RPMI8226 (cell line): ENCODE data around the gene SLC46A3.
"Not testable (repeated sequence)": the region's sequence is repeated elsewhere in the genome, so short reads cannot be mapped to it uniquely, and the experiment has no call there.

Experiments used
- DNase-seq: peaks from one replicate; pipeline ENCODE4 v3.0.0-alpha.2; 2015

Gene SLC46A3

DNA sequence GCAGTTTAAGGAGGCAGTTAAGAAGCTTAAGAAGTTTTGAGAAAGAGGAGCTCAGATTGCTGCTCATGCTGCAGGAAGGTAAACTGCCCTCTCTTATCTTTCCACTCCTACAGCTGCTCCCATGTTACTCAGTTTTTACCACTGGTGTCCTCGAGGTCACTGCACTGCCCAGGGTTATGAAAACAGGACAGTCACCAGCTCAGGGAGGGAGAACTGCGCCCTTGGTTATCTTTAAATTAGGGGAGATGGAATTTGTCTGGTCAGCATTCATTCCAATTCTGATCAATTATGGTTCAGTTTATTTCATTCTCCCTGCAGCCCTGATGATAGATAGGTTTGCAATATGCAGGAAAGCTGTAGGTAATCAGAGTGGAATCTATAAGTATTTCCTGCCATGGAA, 10.8 kb upstream of the SLC46A3 start:
- no peak for DNase-seq

- no peak for DNase-seq
These were observed 9.9 kb upstream of the SLC46A3 start for GRCh38 chr13:28728642-28729041.

DNA sequence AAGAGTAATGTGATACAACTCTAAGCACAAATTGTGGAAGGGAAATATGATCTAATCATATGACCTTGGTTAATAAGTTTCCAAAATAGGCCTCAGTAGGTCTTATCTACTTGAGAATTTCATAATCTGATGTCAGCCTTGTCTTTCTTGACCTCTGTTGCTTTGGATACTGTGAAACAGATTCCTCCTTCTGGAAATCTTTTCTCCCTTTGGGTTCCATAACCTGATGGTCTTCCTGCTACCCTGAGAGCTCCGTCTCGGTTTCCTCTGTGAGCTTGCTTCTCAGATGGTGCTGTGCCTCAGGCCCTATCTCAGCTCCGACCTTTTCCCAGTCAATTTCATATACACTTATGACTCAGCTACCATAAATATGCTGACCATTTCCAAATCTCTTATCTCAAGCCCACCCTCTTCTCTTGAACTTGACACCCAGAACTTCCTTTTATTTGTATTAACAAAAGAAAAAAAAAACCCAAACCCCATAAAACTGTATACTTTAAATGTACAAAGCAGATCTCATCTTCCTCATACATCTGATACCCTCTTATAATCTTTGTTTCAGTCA, 6.4 kb upstream of the SLC46A3 start:
- no peak for DNase-seq

- DNase-seq: no peak
These were observed 5.0 kb upstream of the SLC46A3 start for GRCh38 chr13:28723806-28724205.

GRCh38 chr13:28719227-28720055, 671 bp upstream of the SLC46A3 start:
- no peak for DNase-seq

- DNase-seq: no peak
These were observed 601 bp downstream of the SLC46A3 start for GRCh38 chr13:28718196-28718542.

DNA sequence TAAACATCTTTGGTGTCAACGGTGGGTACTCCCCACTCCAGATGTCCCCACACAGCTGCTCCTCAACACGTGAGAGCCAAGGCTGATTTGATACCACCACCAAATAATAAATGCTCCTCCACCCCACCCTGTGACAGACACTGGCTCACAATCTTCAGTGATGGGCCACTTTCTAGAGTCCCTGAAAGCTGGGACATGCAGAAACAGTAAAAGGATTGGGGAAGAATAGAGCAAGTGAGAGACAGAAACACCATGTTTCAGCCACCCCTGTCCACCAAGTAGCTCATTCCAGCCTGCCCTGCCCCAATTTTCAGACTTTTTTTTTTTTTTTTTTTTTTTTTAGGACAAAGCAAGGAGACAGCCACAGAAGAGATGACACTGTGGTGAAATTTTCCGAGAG, 1.6 kb downstream of the SLC46A3 start:
- no peak for DNase-seq

DNA sequence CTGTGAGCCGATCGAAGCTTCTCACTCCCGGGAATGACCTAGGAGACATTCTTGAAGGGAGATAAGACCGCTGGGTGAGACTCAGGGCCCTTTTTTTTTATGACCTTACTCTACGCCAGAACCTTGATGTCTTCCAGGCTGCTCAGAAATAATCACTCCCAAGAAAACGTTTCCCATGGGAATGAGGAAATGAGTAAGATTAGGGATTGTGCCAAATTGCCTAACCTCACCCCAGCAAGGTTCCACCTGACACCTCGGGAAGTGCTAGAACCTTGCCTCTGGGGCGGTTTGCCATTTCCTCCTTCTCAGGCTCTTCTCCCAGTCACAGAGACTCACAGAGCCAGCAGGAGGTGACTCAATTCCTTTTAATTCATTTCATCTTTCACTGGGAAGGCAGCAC, 2.3 kb downstream of the SLC46A3 start:
- no peak for DNase-seq

DNA sequence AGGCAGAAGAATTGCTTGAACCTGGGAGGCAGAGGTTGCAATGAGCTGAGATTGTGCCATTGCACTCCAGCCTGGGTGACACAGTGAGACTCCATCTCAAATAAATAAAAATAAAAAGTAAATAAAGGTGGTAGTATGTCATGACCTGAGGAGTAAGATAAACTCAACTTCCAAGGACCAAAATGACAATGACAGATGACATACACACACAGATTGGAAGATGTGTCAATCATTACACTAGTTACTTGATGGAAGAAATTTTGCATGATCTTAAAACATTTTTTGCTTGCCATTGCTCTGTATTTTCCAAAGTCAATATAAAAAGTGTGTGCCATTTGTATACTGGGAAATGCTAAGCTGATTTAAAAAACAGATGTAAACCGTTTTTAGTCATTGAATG, 4.1 kb downstream of the SLC46A3 start:
- no peak for DNase-seq

GRCh38 chr13:28710161-28710560, 8.6 kb downstream of the SLC46A3 start:
- DNase-seq: no peak

DNA sequence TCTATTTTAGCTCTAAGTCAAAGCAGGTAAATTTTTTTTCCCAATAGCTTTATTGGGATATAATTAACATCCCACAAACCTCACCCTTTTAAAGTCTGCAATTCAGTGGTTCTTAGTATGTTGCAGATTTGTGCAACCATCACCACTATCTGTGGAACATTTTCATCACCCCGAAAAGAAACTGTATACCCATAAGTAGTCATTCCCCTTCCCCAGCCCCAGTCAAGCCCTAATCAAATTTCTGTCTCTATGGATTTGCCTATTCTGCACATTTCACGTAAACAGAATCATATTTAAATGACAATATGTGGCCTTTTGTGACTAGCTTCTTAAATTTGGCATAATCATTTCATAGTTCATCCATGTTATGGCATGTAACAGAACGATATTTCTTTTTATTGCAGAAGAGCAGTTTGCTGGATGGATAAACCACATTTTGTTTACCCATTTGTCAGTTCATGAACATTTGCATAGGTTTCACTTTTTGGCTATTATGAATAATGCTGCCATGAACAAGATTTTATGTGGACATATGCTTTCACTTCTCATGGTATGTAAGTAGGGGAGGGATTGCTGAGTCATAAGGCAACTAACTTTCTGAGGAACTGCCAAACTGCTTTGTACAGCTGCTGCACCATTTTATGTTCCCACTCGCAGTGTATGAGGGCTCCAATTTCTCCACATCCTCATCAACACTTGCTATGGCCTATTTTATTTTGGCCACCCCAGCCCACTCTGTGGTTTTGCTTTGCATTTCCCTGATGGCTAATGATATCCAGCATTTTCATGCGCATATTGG, 10.9 kb downstream of the SLC46A3 start:
- peak; percentile 68 for DNase-seq

- DNase-seq: no peak
These were observed 13.2 kb downstream of the SLC46A3 start for GRCh38 chr13:28705461-28706083.

GRCh38 chr13:28704919-28705318, 13.9 kb downstream of the SLC46A3 start:
- no peak for DNase-seq

GRCh38 chr13:28704282-28704681, 14.5 kb downstream of the SLC46A3 start:
- DNase-seq: no peak

- DNase-seq: no peak
These were observed 19.5 kb downstream of the SLC46A3 start for GRCh38 chr13:28699246-28699645.

GRCh38 chr13:28697441-28697840, 21.3 kb downstream of the SLC46A3 start:
- DNase-seq: no peak

DNA sequence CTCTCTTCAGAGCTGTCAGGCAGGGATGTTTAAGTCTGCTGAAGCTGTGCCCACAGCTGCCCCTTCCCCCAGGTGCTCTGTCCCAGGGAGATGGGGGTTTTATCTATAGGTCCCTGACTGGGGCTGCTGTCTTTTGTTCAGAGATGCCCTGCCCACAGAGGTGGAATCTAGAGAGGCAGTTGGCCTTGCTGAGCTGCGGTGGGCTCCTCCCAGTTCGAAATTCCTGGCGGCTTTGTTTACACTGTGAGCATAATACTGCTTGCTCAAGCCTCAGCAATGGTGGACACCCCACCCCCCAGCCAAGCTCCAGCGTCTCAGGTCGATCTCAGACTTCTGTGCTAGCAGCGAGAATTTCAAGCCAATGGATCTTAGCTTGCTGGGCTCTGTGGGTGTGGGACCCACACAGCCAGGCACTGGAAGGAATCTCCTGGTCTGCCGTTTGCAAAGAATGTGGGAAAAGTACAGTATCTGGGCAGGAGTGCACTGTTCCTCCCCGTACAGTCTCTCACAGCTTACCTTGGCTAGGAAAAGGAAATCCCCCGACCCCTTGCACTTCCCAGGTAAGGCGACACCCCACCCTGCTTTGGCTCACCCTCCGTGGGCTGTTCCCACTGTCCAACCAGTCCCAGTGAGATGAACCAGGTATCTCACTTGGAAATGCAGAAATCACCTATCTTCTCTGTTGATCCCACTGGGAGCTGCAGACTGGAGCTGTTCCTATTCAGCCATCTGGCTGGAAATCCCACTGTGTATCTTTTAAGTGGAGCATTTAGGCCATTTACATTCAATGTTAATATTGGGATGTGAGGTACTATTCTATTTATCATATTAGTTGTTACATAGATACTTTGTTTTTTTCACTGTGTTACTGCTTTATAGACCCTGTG, 24.9 kb downstream of the SLC46A3 start:
- not testable (repeated sequence) for DNase-seq

- no peak for DNase-seq
These were observed 32.9 kb downstream of the SLC46A3 start for GRCh38 chr13:28685892-28686291.

- no peak for DNase-seq
These were observed 33.7 kb downstream of the SLC46A3 start for GRCh38 chr13:28685114-28685513.

DNA sequence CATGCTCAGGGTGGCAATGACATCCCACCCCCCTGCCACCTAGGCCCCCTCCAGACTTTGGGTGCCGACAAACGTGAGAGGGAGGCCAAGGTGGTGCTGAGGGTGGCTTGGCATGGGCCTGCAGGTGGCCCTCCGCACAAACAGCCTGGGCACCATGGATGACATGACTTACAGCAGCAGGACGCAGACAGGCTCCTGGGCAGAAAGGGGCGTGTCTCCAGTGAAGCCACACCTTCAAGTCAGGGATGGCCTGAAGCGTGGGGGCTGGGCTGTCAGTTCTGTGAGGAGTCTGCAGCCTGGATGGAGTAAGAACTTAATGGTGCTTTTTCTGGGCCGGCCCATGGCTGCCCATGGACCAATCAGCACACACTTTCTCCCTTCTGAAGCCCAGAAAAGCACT, 34.5 kb downstream of the SLC46A3 start:
- DNase-seq: no peak

DNA sequence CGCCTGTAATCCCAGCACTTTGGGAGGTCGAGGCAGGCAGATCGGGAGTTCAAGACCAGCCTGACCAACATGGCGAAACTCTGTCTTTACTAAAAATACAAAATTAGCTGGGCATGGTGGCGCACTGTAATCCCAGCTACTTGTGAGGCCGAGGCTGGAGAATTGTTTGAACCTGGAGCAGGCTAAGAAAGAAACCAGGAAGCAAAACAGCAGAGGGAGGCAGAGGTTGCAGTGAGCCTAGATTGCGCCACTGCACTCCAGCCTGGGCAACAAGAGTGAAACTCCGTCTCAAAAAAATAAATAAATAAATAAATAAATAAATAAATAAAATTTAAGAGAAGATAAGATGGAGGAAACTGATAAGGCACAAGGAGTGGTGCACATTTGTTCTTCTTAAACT, 35.6 kb downstream of the SLC46A3 start:
- not testable (repeated sequence) for DNase-seq

DNA sequence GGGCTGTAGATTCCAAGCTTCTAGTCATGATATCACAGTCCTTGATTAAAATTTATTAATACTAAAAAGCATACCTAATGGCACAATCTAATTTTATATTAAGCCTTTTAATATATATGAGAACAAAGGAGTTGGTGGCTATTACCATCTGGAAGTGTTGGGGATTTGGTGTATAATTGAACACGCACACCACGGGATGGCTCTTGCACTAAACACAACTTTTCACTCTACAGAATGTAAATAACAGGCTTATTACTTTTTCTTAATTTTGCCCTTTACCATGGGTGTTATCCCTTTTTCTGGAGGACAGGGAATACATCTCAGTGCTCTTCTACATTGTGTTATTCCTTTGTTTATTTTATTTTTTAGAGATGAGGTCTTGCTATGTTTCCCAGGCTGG, 38.2 kb downstream of the SLC46A3 start:
- DNase-seq: no peak

GRCh38 chr13:28679628-28680027, 39.1 kb downstream of the SLC46A3 start:
- no peak for DNase-seq
